ENCODE results near the gene CERS4.
"Not testable (repeated sequence)": the region's sequence is repeated elsewhere in the genome, so short reads cannot be mapped to it uniquely, and the experiment has no call there.

CERS4 gene

DNA sequence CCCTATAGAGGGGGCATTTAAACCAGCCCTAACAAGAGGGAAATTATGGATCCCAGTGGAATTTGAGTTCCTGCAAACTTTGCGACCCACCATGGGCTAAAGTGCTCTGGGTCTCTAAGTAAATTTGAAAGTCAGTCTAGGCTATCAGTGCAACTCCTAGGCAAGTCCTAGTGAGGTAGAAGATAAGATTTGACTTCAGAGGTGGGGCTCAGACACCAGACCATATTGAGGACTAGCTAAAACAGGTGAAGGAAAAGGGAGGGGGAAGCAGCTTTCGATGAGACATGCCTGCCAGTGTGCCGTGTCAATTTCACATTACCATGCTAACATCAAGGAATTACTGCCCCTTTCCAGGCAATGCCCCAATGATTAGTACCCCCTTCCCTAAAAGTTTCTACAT, 60.6 kb downstream of the CERS4 start:
- no peak for DNase-seq

DNA sequence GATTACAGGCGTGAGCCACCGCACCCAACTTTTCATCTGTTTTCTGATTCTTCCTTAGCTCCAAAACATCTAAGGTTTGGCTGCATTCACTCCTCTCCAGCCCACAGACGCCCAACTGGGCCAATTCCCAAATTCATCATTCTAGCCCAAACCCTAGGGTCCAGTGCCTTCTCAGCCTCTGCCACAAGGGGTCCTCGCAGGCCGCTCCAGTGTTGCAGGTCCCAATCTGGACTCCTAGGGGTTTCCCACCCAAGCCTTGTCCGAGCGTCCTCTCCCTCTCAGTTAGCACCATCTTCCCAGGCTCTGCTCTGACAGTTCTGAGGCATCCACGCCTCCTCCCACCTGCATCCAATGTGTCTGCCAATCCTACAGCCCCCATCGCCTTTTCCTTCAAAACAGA, 67.3 kb downstream of the CERS4 start:
- DNase-seq = not testable (repeated sequence)

DNA sequence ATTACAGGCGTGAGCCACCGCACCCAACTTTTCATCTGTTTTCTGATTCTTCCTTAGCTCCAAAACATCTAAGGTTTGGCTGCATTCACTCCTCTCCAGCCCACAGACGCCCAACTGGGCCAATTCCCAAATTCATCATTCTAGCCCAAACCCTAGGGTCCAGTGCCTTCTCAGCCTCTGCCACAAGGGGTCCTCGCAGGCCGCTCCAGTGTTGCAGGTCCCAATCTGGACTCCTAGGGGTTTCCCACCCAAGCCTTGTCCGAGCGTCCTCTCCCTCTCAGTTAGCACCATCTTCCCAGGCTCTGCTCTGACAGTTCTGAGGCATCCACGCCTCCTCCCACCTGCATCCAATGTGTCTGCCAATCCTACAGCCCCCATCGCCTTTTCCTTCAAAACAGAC, 82.2 kb downstream of the CERS4 start:
- not testable (repeated sequence) for DNase-seq

GRCh38 chr19:8302357-8302691, 93.2 kb downstream of the CERS4 start:
- DNase-seq = no peak

DNA sequence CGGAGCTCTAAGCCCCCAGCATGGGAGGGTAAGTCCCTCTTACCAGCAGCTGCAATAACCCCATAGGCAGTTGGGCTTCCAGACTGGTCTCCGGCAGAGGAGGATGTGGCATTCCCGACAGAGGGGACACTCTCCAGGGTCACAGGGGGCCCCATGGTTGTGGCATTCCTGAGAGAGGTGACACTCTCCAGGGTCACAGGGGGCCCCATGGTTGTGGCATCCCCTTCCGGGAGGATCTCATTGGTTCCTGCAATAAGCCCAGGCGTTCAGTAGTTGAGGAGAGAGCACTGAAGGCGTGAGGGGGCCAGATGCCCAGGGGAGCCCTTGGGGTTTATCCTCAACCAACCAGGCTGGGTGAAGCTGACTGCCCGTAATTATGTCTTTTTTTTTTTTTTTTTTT, 93.6 kb downstream of the CERS4 start:
- no peak for DNase-seq

- no peak for DNase-seq
Observed at GRCh38 chr19:8304841-8305621, 95.9 kb downstream of the CERS4 start.

DNA sequence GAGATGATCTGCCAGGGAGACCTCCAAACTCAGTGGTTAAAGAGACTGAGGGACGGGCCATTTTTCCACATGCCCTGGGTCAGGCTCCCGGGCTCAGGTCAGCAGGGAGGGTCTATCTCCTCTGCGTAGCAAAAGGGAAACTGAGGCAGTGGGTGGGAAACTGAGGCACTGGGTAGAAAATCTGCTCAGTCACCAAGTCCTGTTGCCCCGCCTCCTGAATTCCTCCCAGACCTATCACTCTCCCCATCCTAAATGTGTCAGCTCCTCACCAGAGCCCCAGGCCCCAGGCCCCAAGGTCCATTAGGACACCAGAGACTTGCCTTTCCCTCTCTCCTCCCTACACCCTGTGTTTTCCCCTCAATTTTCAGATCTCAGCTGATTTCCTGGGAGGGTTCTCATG, 96.6 kb downstream of the CERS4 start:
- DNase-seq = no peak

GRCh38 chr19:8306235-8307054, 97.3 kb downstream of the CERS4 start:
- no peak for DNase-seq

- DNase-seq = no peak
Observed at GRCh38 chr19:8307400-8307964, 98.3 kb downstream of the CERS4 start.

- peak; percentile 77 for DNase-seq
Observed at GRCh38 chr19:8307965-8308866, 99.0 kb downstream of the CERS4 start, which contains the start of gene CD320. CD320 (minus strand) TSS chr19:8308358; CDS start chr19:8308290, 68 bp downstream.

- no peak for DNase-seq
Observed at GRCh38 chr19:8308891-8309291, 99.7 kb downstream of the CERS4 start.

DNA sequence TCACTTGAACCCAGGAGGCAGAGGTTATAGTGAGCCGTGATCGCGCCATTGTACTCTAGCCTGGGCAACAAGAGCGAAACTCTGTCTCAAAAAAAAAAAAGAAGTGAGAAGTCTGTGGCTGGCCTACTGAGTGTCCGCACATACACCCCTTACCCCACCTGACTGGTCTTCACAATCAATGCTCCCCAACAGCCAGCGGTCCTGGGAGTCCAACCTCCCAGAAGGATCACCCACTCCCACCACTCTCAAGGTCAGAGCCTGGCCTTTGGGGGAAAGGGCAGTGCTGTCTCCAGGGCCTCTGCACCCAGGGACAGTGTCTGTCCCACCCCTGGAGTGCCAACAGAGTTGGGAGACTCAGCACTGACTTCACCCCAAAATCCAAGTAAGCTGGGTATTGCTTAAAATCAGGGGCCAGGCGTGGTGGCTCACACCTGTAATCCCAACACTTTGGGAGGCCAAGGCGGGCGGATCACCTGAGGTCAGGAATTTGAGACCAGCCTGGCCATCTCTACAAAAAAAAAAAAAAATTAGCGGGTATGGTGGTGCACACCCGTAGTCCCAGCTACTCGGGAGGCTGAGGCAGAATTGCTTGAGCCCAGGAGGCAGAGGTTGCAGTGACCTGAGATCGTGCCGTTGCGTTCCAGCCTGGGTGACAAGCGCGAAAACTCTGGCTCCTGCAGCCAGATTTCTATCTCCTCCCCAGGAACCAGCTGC, 101.3 kb downstream of the CERS4 start:
- DNase-seq = no peak

DNA sequence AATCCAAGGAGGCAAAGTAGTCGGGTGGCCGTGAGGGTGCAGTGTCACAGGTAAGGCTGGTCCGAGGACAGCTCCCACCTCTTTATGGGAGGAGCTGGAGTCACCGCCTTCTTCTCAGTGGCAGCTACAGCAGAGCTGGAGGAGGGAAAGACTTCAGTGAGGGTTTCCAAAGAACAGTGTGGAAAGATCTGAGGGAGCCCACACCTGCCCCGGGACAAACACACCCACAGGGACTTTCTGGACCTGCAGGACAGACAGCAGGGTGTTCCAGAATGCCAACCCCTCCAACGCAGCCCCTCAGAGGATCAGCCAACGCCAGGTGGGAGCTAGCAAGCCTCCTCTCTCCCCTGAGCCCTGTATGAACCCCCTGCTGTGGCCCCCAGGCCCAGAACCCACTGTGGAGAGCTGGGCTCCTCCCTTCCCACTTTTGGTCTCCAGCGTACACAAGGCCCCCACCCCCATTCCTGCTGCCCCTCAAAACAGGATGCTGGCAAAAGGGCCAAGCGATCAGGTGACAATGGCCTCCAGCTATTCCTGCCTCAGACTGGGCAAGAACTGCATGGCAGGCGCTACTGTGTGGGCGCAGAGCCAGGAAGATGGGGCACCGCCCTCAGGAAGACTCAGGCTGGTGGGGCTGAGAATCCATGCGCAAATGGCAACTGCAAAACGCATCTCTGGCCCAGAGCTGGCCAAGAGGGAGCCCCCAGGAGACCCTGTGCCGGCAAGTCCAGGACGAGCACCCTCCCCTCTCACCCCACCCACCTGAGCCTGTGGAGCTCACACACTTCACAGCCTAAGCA, 102.5 kb downstream of the CERS4 start:
- no peak for DNase-seq

Data from activated T-cell treated with anti-CD3 and anti-CD28 coated beads for 4 hours (primary cell).